Ammon's horn (tissue), 1 donor: ENCODE data around the gene FANCC.
"Not testable (repeated sequence)": the region's sequence is repeated elsewhere in the genome, so short reads cannot be mapped to it uniquely, and the experiment has no call there.

Experiments used
- DNase-seq: peaks from one replicate; pipeline ENCODE4 v3.0.0-alpha.2; 2016; ENCODE audit warnings: low spot score

Gene FANCC

DNA sequence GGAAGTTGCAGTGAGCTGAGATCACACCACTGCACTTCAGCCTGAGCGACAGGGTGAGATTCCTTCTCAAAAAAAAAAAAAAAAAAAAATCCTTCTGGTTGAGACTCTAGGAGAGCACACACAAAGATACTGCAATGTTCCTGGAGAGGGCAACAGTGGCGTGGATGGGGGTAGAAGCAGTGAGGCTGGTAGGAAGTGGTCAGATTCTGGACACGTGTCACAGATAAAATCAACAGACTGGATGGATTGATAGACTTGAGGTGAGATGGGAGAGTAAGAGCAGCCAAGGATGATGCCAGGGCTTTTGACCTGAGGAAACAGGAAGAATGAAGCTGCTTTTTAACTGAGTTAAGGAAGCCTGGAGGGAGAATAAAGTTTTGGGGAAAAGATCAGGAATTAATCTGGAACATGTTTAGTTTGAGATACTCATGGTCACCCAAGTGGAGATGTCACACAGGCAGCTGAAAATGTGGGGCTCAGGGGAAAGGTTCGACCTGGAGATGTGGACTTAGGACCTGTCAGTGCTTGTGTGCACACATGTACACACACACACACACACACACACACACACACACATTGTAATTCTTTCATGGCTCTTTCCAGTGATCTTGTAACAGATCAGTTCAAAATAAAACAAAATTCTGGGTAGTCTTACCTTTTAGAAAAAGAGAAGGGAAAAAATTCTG is 88.1 kb downstream of the FANCC start:
- DNase-seq: no peak

DNA sequence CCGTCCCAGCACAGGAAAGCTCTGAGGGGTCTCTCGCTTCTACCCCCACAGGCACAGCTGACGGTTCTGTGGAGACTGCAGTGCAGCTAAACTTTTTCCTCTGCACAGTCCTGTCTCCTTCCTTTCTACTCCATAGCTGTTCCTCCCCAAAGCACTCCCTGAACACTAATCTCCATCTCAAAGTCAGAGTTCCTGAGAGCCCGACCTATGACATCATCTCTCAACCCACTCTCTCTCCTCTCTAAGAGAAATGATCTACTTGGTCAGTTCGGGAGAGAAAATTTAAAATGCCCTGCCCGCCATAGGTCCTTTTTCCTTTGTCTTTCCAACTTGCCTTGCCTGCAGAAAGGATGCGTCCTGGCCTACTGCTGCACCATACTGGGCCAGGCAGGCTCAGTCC is 90.6 kb downstream of the FANCC start:
- no peak for DNase-seq

DNA sequence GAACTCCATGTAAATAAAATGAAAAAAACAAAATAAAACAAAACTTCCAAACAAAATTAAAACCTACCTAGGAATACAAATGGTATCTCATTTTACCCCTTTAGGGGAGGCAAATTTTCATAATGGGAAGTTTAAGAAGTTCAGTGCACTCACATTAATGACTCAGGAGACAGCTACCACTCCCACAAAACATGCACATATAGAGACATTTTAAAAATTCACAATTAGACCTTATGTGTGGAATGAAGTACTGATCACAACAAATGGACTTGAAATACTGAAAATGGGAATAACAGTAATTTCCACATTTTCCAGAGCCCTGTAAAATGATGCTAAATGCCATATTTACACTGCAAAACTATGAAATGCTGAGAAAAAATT is 91.8 kb downstream of the FANCC start:
- DNase-seq: no peak

DNA sequence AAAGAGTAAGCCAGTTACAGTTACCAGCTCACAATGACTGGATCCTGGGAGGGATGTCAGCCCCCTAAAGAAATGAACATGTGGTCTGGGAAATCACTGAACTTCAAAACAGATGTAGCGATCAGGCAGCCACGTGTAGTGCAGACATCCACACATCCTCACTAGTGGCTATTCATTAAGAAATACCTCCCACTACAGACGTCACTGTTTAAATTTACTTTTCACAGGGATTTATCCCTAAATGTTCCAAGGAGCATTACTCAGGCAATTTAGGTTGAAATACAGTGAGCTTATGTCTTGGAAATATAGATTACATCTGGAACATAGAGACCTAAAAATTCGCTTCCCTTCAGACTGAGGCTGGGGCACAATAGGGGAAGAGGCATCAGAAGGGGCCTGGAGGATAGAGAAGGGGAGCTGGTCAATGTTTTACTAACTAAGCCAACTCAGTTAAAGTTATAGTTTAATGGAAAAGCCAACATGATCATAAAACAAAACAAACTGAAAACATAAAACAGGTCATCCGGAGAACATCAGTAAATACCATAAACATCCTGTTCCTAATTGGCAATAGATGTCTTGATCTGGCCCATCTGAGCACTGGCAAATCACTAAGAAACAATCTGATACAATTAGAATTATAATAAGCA is 92.3 kb downstream of the FANCC start:
- DNase-seq: no peak

DNA sequence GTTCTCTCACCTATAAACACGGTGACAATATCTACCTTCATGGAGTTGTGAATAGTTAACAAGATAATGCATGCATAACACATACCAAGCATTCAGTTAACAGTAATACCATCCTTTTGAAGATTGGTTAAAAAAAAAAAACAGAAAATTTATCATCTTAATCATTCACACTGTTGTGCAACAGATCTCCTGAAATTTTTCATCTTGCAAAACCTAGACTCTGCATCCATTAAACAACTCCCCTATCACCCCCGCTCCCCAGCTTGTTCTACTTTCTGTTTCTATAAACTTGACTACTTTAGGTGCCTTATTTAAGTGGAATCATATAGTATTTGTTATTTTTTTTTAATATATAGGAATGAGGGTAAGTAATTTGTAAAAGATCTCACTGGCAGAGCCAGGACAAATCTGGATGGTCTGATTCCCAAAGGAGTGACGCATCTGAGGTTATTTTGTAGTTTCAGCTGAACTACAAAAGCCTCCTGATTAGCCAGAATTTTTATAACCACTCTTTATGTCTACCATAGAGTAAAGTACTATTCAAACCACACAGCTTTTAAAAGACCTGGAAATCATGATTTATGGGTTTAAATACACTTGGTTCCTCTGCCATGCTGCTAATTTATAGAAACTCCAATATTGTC is 93.0 kb downstream of the FANCC start:
- no peak for DNase-seq

DNA sequence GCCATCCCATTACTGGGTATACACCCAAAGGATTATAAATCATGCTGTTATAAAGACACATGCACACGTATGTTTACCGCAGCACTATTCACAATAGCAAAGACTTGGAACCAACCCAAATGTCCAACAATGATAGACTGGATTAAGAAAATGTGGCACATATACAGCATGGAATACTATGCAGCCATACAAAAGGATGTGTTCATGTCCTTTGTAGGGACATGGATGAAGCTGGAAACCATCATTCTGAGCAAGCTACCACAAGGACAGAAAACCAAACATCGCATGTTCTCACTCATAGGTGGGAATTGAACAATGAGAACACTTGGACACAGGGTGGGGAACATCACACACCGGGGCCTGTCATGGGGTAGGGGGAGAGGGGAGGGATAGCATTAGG is 97.2 kb downstream of the FANCC start:
- not testable (repeated sequence) for DNase-seq

DNA sequence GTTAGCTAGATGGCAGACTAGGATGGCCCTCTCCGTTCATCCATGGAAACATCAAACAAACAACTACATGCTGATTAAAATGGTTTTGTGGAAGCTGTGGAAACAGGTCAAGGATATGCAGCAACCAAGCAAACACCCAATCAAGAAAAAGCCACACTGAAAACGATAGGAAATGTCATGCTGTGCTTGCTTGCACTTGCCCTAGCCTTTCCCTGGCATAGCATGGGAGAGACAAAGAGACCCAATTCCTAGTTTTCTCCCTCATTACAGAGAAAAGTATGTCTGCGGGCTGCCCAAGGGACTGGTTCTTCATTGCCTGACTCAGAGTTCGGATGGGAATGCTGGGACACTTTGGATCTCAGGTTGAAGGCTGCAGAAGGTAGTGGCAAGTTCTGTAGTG is 98.7 kb downstream of the FANCC start:
- DNase-seq: no peak

DNA sequence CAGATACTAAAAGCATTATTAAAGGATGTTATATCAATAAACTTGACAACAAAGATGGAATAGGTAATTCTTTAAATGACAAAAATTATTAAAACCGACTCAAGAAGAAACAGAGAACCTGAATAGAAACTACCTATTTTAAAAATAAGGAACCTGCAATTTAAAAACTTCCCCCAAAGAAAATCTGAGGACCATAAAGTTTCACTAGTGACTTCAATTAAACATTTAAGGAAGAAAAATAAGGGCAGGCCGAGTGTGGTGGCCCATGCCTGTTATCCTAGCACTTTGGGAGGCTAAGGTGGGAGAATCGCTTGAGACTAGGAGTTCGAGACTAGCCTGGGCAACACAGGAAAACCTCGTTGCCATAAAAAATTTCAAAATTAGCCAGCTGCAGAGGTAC is 99.6 kb downstream of the FANCC start:
- DNase-seq: no peak

DNA sequence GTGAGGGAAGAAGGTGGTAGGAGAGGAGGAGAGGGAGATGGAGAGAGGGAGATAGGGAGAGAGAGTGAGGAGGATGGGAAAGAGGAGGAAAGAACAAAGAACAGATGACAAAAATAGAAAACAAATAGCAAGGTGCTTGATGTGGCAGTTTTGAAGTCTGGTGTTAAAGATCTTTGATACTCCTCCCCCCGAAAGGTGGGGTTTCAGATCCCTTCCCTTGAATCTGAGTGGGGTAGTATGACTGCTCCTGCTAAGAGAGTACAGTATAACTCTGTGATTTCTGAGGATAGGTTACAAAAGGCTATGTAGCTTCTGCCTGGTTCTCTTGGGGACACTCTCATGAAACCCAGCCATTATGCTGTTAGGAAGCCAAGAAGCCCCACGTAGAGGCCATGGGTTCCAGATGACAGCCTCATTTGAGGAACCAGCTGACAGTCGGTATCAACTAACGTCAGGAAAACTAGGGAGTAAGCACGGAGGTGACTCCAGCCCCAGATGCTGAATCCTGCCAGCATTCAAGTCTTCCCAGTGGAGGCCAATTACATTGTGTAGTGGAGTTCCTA is 102.1 kb downstream of the FANCC start:
- DNase-seq: no peak

DNA sequence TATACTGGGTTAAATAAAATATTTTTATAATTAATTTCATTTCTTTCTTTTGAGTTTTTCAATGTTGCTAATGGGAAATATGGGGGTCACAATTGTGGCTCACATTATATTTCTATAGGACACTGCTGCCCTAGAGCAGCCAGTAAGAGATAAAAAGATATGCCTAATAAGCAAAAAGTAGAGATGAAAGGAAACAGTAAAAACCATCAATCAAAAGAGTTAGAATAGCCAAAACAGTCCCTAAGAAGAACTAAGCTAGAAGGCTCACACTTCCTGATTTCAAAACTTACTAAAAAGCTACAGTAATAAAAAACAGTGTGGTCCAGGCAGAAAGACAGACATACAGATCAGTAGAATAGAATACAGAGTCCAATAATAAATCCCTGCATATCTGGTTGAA is 104.4 kb downstream of the FANCC start:
- no peak for DNase-seq

DNA sequence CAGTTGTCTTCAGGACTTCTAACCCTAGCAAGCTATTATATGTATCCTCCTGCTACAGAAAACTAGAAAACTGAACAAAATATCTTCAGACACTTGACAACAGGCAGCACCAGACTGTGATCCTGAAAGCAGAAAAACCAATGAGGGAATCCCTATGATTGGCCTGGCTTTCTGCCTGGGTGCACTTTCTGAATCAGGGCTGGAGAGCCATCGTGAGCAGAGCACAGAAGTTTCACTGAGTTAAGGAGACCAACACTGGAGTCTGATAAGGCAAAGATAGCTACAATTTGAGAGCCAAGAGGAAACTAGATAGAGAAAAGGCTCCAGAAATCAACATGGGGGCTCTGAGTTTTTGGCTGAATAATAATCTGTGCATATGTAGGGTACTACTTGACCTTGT is 106.5 kb downstream of the FANCC start:
- DNase-seq: no peak

DNA sequence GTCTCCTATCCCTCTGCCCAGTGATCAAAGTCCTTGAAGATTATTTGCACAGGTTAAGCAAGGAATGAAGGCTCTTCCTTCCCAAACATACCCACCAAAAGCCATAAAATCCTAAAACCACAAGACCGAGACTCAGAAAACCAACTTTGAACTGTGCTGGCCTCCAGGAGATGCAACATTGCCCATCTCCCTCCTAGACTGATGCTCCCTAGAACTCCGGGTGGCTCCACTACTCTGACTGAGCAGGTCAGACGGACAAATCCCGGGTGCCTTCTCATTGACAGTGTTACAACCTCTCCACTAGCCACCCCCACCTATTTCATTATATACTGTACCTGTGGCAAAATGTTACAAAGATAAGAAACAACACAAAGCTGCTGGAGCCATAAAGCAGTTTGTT is 110.1 kb downstream of the FANCC start:
- DNase-seq: no peak

DNA sequence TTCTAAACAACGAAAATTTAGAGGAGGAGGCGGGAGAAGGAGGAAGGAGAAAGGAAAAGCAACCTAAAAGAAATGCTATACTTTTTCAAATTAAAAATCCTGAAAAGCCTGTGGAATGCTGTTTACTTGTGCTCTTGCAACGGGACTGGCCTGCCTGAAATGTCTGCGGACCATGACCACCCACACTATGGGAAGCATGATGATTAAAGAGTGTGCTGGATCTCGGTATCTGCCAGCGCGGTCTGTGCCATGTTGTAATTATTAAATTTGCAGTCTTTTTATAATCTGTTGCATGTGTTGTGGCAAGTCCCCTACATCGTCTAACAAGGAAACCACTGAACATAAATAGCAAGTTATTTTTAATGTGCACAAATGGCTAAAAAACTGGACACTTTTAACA is 111.4 kb downstream of the FANCC start:
- DNase-seq: no peak

DNA sequence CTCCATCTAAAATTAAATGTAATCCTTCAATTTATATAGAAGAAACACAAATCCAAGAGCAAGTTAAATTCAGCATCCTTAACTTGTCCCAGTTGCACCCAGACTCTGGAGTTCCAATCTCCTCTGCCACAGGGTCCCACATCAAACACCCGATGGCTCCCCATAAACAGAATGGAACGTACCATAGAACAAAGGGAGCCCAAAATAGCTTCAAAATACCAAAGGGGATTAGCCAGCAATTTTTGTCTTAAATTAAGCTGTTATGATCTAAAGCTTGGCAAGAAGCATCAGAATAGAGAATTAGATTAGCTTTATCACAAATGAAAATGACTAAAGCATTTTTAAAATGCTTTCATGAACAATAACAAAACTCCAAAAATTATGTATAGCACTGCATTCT is 112.8 kb downstream of the FANCC start:
- DNase-seq: no peak

DNA sequence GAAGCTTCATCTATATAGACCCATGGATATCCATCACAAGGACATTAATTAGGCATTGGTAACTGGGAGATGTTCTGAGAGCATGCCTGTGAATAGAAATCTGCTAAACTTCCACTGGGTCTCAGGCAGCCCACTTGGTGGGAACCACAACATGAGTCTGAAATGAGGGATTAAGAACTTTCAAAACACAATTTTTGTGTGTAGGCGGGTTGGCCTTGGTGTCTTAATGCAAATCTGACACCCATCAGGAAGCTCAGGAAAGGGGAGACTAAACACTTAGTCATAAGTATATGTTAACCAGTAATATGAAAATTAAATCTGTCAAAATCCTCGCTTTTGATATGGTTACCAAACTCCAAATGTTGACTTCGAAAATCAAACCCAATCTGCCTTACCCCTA is 113.2 kb downstream of the FANCC start:
- no peak for DNase-seq

DNA sequence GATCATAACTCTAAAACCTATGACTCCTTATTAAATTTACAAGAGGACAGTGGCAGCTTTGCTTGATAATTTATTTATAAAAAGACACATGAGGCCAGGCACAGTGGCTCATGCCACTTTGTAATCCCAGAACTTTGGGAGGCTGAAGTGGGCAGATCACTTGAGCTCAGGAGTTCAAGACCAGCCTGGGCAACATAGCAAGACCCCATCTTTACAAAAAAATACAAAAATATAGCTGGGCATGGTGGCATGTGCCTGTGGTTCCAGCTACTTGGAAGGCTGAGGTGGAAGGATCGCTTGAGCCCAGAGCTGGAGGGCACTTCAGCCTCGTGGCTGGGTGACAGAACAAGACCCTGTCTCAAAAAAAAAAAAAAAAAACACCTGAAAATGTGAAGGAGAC is 114.5 kb downstream of the FANCC start:
- not testable (repeated sequence) for DNase-seq

DNA sequence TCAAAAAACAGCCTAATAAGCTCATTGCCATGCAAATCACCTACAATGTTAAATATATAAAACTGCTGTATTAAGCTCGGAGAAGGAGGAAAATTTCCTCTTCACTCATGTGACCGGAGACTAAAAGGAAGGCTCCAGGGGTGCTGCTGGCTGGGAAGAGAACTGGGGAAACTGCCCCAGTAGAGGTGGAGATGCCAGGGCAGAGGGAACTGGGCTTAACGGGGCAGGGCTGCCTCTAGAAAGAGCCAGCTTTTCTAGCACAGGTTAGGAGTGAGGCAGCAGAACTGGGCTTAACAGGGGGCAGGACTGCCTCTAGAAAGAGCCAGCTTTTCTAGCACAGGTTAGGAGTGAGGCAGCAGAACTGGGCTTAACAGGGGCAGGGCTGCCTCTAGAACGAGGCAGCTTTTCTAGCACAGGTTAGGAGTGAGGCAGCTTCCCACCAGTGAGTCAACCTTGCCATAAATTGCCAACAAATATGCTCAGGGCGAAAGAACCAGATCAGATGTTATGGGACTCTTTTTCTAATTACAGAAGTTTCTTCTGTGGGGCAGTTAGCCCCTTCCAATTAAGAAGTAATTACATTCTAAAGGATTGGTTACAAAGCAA is 115.3 kb downstream of the FANCC start:
- DNase-seq: no peak

DNA sequence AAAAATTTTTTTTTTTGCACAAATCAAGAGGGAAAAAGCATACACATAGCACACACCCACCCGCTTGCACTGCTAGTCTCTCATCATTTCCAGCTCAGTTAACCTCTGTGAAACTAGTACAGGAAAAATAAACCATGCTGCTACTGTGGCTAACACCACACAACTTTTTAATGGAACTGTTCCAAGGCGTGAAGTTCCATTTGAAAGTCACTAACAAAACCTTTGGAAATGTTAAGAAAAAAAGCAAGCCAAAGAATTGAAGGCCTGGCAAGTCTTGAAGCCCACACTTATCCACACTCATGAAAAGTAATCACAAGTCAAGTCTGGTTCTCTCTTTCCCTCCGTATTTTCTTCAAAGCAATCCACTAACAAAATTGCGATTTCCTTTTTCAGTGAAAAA is 116.3 kb downstream of the FANCC start:
- DNase-seq: no peak

DNA sequence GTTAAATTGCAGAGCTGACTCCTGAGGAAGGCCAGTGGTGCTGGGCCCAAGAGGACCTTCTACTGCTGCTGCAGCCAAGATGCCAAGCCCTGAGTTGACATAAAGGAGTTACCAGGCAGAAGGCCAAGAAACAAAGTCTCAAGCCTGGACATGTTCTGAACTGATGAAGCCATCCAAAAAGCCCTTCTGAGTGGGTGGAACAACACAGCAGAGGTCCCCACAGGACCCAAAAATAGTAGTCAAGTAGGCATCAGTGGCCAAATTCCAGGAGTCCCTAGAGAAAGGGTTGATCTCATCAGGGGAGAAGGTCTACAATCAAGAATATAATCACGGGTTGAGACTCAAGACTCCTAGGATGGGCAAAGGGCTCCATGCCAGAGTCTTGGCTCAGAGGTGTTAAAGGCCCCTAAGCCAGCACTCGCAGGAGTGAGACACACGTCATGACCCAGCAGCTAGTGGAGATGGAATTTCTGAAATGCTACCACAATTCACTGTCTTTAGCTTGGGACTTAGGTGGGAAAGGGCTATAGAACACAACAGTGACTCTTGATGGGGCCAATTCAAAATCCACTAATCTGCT is 119.7 kb downstream of the FANCC start:
- no peak for DNase-seq

DNA sequence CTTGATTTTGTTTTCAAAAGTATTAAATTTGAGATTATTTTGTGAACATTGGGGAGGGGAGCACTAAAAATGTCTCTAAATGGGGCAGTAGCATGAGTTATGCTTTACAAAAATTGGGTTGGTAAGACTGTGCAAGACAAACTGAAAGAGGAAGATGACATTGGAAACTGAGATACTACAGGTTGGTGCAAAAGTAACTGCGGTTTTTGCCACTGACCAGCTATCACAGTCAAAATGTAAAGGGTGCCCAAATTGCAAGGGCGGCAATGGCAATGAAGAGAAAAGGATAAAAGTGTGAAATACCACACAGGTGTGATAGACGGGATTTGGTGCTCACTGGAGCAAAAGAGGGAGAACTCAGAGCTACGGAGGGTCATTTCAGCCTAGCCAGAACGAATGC is 124.0 kb downstream of the FANCC start:
- no peak for DNase-seq

DNA sequence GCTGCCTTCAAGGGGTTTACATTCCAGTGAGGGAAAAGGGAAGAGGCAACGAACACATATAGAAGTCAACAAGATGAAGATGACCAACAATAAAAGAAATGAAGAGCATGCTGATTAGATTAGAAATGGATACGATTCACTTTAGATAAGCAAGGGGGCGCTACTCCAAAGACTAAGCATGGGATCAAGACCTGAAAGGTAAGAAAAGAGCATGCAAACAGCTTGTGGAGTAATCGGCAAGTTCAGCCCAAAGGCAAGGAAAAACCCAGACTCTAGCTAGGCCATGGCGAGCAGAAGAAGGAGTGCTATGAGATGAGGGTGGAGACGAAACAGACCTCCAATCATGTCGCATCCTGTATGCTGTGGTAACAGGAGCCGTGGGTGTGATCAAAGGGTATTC is 124.4 kb downstream of the FANCC start:
- DNase-seq: no peak

DNA sequence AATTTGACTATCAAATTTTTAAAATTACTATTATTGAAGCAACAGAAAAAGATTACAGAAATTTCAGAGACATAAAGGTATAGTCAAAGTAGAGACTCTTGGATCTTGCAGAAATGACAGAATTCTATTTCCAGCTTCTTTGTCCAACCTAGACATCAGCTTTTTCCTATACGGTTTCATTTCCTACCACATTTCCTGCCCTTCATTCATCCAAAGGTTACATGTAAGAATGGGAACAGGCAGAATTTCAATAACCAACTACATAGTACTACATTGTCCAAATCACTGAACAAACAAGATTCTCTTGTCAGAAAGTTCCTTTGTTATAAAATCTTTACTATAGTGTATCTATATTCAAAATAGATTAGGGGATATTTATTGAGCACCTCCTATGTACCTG is 124.9 kb downstream of the FANCC start:
- no peak for DNase-seq

DNA sequence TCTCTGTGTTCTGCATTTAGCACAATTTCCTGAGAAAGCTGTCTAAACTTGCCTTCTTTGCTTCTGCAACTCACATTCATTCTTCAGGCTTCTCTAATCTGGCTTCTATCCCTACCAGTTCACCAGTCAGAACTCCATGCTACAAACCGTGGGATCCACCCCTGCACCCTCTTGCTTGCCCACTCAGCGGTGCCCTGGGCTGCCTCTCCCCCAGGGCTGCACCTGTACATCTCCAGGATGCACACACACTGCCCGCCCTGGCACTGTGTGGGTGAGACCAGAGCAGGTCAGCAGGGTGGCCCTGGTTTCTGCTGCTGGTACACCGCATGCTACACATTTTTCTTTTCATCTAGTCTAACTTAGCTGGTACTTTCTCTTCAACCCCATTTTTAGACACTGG is 127.1 kb downstream of the FANCC start:
- no peak for DNase-seq
